Lower lobe of right lung (tissue), 2 donors: ENCODE data around the gene CYB5D1. TPM values are rescaled to one million over a fixed set of nuclear protein-coding genes. Genes with fewer than 3 reads are reported as not detected.
"Not testable (repeated sequence)": the region's sequence is repeated elsewhere in the genome, so short reads cannot be mapped to it uniquely, and the experiment has no call there.

Experiments used
- ATAC-seq, 2 donors: fragments of 200-7000 bp; cut with Tn5 transposase; one replicate each; pipeline ENCODE4 v1.9.1; 2020 to 2022; ENCODE audit warnings: mild to moderate bottlenecking in 2 of 2, moderate library complexity in 2 of 2
- DNase-seq: peaks from one replicate; pipeline ENCODE4 v3.0.0-alpha.2; 2020
- H3K27ac ChIP-seq: fragments of 200-600 bp; one replicate; pipeline ENCODE4 v1.8.0; 2022
- H3K27me3 ChIP-seq: fragments of 200-600 bp; one replicate; pipeline ENCODE4 v1.8.0; 2022; ENCODE audit warnings: low read depth
- H3K36me3 ChIP-seq: fragments of 200-600 bp; one replicate; pipeline ENCODE4 v1.8.0; 2022; ENCODE audit warnings: mild to moderate bottlenecking
- H3K4me1 ChIP-seq: fragments of 200-600 bp; one replicate; pipeline ENCODE4 v1.8.0; 2022
- H3K4me3 ChIP-seq: fragments of 200-600 bp; one replicate; pipeline ENCODE4 v1.8.0; 2022; ENCODE audit warnings: mild to moderate bottlenecking
- H3K9me3 ChIP-seq: fragments of 200-600 bp; one replicate; pipeline ENCODE4 v1.8.0; 2022
- CTCF ChIP-seq: fragments of 200-600 bp; IDR thresholded peaks from one replicate; pipeline ENCODE4 v1.8.0; 2022; ENCODE audit warnings: antibody characterized with exemption, mild to moderate bottlenecking
- intact Hi-C: fragments of 100-400 bp; cut with DNase I; formaldehyde crosslinking; loops from one replicate; pipeline ENCODE4 v1.11.0; 2022
- long read RNA-seq: library from polyadenylated mRNA; unstranded; transcript quantifications from one replicate; pipeline ENCODE4 v2.0.0, GENCODE V29; 2021
- total RNA-seq: library from RNA; stranded (reverse); fragmentation: NEBNext Ultra II Directional; extraction: Animal tissue kit (Norgen Biotek cat#: 25700); gene quantifications from one replicate; pipeline ENCODE4 v1.2.1, GENCODE V29; 2021
- donor health status: DM: no; HTN: yes; CAD: no; lungs with severe emphysema.

CYB5D1 gene
- total RNA-seq = 12.6 TPM
- long read RNA-seq, partial matches to known transcripts = 0 of 5 reads
- long read RNA-seq, other reads (novel, unspliced or antisense) = 0 of 5 reads

GRCh38 chr17:7857713-7858521, at the start of gene CYB5D1:
TSS of gene CYB5D1 (plus strand) at chr17:7858003. CDS start at chr17:7858135, 132 bp downstream.
- Histone ChIP-seq H3K4me3 (peak within 1 kb of the TSS; percentile 81), H3K36me3 (peaks cover 34% of the 10 kb centered on the region), H3K27me3 (no peaks in the 10 kb centered on the region), H3K4me1 (peaks cover 34% of the 10 kb centered on the region), H3K27ac (peak within 1 kb of the TSS; percentile 84), H3K9me3 (no peaks in the 10 kb centered on the region)
- peak; percentile 72 to 78 for ATAC-seq
- intact Hi-C loops = no loop called here
- TF ChIP-seq CTCF = no peak
- peak; percentile 92 for DNase-seq

- ATAC-seq = peak; percentile 56 to 57
- Histone ChIP-seq H3K27me3 (peaks cover 2% of the 10 kb centered on the region), H3K4me3 (no peak overlapping the region), H3K27ac (no peak overlapping the region), H3K9me3 (no peaks in the 10 kb centered on the region), H3K36me3 (no peaks in the 10 kb centered on the region), H3K4me1 (no peaks in the 10 kb centered on the region)
- TF ChIP-seq CTCF = no peak
- no peak for DNase-seq
- intact Hi-C loops = no loop called here
Measured at GRCh38 chr17:7809086-7809790, 48.6 kb upstream of the CYB5D1 start.

DNA sequence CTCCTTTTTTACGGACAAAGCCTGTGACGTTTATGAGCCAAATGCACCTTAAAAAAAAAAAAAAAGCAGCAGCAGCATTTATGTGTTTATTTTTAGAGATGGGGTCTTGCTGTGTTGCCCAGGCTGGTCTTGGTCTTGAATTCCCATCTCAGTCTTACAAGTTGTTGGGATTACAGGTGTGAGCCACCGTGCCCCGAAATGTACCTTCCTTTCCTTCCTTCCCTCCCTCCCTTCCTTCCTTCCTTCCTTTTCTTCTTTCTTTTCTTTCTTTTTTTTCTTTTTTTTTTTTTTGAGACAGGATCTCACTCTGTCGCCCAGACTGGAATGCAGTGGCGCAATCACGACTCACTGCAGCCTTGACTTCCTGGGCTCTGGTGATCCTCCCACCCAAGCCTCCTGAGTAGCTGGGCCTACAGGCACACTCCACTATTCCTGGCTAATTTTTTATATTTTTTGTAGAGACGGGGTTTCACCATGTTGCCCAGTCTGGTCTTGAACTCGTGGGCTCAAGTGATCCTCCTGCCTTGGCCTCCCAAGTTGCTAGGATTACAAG, 47.9 kb upstream of the CYB5D1 start:
- H3K4me1 ChIP-seq, DNase-seq, H3K27ac ChIP-seq, H3K9me3 ChIP-seq, intact Hi-C loops, H3K4me3 ChIP-seq, H3K27me3 ChIP-seq, H3K36me3 ChIP-seq, ATAC-seq: not testable (repeated sequence)

GRCh38 chr17:7811251-7811650, 46.6 kb upstream of the CYB5D1 start:
- H3K4me3 ChIP-seq = no peak overlapping the region
- no peak overlapping the region for H3K27ac ChIP-seq
- no peaks in the 10 kb centered on the region for H3K27me3 ChIP-seq
- no peak for DNase-seq
- ATAC-seq = no peak
- H3K4me1 ChIP-seq = no peaks in the 10 kb centered on the region
- no peak for TF ChIP-seq CTCF
- H3K9me3 ChIP-seq = no peaks in the 10 kb centered on the region
- intact Hi-C loops = no loop called here
- H3K36me3 ChIP-seq = no peaks in the 10 kb centered on the region

DNA sequence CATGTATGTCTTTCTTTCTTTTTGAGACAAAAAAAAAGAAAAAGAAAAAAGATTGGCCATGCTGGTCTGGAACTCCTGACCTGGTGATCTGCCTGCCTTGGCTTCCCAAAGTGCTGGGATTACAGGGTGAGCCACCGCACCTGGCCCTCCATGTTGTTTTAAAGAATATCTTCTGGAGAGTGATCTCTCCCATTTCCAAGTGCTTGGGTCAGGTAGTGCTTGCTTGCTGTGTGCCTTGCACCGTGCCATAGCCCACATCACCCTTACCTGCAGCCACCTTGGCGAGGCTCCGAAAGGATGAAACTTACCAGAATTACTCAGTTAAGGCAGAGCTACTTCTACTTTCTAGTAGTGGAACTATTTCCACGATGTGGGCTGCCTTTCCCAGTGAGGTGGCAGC, 42.8 kb upstream of the CYB5D1 start:
- H3K9me3 ChIP-seq = no peaks in the 10 kb centered on the region
- no peaks in the 10 kb centered on the region for H3K27me3 ChIP-seq
- no peak for DNase-seq
- no peak overlapping the region for H3K27ac ChIP-seq
- H3K4me1 ChIP-seq = no peaks in the 10 kb centered on the region
- no peaks in the 10 kb centered on the region for H3K36me3 ChIP-seq
- intact Hi-C loops = no loop called here
- H3K4me3 ChIP-seq = no peak overlapping the region
- ATAC-seq = no peak
- TF ChIP-seq CTCF = no peak
